ELR (cell line): ENCODE results near the gene SPTLC3.
A peak's percentile ranks its signal among the peaks of the same experiment; 100 is the strongest.

ENCODE experiments used
- DNase-seq: peaks from one replicate; pipeline ENCODE4 v3.0.0-alpha.2; 2015; ENCODE audit warnings: low read depth

SPTLC3 gene

DNA sequence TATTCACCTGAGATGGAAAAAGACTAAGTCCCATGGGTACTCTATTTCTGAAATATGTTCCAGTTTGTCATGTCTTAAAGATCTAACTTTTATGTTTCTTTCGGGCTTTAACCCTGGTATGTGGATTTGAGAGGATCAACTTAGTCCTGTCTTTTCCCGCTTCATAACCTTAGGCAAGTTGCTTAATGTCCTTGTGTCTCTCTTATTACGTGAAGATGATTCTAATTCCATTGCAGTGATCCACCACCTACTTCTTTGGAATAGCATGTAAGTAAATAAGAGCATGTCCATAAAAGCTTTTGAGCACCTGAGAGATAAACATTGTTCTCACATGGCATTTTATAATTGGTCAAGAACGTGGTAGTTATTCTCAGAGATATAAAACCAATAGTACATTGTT lies 23.0 kb downstream of the SPTLC3 start:
- no peak for DNase-seq

DNA sequence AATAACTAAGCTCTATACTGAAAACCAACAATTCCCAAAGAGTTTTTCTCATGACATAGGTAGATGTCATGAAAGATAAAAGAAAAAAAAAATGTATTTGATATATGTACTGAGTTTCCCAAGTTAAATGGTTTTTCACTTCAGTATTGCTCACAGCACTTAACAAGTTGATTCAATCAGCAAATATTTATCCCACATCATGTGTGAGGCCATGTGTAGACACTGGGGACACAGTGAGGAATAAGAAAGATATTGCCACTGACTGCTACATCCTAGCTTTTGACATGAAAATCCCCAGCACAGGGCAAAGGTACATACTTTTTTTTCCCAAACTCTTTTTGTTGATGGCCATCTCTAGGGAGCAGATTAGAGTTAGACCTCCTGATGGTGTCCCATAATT lies 25.3 kb downstream of the SPTLC3 start:
- DNase-seq = no peak

DNA sequence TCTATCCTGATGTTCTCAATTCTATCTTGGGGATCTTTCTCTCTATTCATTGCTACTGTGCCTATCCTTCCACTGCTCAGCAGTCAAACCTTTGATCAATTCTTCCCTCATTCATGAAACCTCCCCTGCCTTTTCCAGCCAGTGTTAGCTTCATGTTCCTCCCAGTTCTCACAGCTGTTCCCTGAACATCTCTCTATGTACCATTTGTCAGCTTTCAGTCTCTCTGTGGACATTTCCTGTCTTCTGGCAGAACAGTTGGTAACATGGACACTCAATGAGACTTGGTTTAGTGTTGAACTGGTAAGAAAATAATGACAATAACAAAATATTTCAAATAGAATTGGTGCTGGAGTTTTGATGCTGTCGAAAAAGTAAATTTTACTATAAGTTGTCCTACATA lies 26.2 kb downstream of the SPTLC3 start:
- no peak for DNase-seq

DNA sequence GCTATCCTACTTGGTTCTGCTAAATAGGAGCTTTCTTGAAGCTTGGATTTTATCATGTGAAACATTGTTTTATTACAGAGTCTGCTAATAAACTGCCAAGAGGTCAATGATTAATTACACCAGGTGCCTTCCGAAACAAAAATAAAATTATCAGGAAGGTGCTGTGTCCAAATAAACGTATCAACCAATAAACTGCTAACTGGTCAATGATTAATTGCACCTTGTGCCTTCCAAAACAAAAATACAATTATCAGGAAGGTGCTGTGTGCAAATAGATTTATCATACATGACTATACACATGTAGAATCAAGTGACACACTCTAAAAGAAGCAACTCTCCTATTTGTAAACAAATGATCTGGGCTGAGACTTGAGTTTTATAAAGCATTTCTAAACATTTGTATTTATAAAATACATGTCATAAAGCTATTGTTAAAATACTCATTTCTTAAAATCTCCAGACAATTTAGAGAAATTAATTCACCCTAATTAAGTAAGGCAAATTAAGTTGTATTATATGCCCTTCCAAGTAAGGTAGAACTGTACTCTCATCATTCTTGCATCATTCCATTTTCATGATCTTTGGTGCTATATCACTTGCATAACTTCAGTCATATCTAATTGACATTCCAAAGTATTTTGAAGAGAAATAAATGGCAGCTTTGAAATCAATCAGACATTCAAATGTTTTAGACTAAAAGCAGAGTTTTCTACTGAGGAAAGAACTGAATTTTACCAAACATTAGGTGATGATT lies 26.8 kb downstream of the SPTLC3 start:
- no peak for DNase-seq

DNA sequence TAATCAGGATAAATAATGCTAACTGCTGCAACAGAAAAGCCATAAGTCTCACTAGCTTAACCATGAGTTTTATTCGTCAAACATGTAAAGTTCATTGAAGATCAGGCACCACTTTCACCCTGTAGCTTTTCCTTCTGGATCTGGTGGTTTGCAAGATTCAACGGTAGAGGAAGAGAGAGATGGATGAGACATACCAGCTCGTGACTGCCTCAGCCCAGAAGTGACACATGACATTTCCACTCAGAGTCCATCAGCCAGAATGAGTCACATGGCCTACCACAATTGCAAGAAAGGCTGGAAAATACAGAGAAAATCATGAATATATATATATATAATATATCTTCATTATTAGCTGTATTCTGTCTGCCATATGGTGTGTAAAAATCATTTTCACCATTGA lies 29.0 kb downstream of the SPTLC3 start:
- DNase-seq = peak; percentile 76

DNA sequence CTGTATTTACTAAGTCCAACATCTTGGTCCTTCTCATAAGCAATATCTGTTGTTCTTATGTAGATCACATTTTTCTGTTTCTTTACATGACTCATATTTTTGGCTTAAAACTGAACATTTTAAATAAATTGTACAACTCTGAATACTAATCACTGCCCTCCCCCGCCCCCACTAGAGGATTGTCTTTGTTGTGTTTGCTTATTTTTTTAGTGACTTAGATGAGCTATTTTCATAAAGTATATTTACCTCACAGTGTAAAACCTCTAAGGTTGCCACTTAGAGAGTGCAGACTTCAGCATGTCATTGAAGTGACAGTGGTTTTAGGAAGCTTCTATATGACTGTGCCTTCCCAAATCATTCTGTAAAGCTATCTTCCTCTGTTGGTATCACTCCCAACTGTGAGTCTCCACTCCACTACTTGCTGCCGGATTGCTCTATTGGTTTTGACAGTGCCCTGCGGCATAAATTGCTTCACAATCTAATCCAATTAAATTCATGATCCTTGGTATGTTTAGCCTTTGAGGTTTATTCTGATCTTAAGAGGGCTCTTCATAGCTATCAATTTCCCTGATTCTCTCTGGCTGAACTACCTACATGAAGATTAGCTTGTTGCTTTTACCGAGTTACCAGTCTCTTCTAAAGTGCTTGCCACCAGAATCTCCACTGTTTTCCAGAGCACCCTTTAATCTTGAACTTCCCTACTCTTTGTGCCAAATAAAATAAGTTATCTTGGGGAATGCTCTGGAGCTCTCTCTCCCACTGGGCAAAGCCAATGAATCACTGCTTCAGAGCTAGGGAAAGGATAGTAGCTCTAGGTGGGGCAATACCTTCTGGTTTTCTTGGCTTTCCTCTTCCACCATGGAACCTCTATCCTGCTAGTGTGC lies 33.0 kb downstream of the SPTLC3 start:
- peak; percentile 19 for DNase-seq

DNA sequence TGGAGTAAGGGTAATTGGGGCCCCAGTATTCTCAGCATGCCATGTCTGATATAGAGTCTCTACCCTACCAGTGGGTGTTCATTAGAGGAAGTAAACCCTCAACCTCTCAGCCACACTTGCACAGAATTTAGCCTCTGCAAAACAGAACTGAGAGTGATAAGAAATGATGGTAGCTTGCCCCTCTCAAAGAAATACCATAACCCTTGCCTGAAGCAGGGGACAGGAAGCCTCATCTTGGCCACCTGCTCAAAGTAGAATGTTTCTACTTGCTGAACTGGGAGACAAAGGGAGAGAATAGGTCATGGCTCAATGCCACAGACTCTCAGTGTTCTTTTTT lies 33.7 kb downstream of the SPTLC3 start:
- DNase-seq = no peak

DNA sequence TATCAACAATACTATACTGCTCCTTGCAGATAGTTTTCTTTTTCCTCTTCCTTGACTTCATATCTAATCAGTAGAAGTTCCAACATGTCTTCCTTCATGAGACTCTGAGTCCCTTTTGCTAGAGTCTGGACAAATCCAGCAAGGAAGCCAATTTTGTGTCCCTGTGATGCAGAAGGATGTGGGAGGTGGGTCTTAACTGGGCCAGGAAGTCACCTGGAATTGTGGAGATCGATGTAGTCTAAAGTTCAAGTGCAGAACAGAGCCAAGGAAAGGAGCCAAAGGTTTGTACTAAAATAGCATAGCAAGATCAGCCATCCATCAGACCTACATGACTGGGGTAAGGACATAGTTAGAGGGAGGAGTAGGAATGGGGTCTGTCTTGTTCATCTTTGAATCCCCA lies 37.6 kb downstream of the SPTLC3 start:
- no peak for DNase-seq

DNA sequence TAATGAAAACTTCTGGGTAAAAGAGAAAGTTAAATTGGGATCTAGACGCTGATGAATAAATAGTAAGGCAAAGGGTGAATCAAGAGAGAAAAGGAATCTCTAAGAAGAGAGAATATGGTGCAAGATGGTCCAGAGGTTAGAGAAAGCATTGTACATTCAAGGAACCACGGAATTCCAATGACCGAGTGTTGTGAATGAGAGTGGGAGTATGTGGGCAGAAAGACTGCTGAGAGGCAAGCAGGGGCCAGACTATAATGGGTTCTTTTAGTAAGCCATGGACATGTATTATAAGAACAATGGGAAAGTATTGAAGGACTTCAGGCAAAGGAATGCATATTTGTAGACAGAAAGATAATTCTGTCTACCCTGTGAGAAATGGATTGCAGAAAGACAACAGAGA lies 45.2 kb downstream of the SPTLC3 start:
- DNase-seq = no peak

DNA sequence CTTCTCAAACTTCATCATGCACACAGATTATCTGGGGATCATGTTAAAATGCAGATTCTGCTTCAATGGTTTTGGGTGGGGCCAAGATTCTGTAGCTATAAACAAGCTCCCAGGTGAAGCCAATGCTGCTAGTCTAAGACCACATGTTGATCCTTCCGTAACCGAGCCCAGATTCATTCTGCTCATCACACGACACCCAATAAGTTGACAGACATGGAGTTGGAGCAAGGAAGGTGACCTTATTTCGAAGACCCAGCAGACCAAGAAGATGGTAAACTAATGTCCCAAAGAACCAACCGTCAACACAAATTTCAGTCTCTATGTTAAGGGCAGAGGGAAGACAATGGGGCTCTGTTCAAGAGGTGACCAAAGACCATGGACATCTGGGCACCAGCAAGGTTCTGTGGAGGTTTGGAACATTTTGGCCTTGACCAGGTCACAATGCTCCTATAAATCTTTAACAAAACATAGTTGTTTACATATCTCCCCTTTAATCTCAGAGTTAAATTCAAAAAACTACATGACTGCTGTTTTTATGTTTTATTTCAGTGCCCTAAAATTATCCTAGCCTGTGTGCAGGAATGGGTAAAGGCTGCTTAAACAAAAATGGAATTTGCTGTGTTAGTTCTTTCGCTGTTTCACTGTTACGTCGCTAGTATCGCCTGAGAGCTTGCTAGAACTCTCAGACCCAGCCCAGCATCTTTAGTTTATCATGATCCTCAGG lies 50.1 kb downstream of the SPTLC3 start:
- DNase-seq = no peak

DNA sequence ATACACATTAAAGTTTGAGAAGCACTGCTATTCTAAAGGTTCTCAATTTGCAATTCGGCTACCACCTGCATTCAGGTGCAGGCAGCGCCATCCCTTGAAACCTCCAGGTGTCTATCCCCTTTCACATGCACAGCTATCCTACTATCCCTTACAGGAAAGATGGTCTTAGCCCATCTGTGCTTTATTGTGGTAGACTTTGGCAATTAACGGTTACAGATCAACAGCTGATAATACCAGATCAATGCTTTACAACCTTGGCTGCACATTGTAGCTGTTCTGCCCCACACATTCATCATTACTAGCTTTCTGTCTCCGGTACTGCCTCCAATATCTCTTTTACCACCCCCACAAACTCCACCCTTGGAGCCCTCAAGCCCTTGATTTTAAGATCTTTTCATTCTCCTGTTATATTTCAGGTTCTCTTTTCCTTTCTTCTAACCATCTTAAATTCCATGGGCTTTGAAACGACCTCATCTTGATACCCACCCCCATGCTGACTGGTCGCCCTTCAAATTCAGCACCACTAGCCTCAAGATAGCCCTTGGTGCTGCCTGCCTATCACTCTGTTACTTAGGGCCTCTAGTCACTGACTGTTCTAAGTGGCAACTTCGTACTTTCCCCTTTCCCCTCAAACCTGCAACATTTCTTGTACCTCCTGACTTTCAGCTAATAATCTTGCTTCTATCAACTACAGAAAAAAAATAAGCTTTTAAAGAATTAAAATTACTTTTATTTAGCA lies 50.8 kb downstream of the SPTLC3 start:
- DNase-seq = no peak

DNA sequence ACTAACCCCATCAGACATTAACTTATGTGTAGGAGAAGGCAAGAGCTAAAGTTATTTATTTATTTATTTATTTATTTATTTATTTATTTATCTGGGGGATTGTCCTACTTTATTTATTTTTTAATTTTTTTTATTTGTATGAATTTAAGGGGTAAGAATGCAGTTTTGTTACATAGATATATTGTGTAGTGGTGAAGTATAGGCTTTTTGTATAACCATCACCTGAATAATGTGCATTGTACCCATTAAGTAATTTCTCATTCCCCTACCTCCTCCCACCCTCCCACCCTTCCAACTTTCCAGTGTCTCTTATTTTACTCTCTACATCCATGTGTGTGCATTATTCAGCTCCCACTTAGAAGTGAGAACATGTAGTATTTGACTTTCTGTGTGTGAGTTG lies 51.6 kb downstream of the SPTLC3 start:
- DNase-seq = no peak

DNA sequence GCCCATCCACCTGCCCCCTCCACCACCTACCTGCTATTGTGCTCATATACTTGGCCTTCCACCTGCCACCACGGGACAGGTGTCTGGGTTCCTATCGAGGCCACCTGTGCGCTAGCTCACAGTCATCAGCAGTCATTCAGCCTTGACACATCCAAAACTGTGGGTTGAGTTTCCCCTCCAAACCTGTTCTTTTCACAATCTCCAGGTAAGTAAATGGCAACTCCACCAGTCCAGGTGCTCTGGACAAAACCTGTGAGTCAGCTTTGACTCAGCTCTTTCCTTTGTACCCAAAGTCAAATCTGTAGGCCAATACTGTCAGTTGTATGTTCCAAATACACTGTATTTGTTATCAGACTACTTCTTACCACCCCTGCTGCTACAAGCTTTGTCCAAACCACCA lies 52.6 kb downstream of the SPTLC3 start:
- DNase-seq = no peak

DNA sequence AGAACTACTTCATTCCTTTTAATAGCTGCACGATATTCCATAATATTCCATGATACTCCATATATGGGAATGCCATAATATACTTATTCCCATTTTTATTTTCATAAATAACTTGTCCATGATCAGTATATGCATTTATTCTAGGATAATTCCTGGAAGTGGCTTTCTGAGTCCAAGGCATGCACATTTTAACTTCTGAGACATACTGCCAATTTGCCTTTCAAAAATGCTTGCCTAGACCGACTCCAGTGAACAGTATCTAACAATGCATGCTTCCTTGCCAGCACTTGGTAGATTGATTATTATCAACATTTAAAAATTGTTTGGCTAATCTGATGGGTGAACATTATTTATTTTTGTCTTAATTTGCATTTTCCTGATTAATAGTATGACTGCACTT lies 54.0 kb downstream of the SPTLC3 start:
- DNase-seq = no peak

DNA sequence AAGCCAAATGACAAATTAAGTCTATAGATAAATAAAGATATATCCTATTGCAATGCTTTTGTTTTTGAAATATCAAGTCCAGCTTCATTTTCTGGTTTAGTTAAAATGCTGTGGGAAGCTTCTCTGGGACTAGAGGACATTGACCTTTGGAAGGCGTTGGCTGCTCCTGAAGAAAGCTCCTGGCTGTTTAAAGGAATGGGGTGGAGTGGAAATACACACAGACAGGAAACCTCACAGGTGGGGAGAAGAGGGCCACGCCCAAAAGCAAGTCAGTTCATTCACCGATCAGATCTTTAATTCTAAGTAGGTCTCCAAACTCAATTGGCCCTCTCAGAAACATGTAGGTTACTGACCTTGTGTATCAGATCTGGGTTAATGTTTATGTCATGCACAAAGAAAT lies 59.6 kb downstream of the SPTLC3 start:
- no peak for DNase-seq

DNA sequence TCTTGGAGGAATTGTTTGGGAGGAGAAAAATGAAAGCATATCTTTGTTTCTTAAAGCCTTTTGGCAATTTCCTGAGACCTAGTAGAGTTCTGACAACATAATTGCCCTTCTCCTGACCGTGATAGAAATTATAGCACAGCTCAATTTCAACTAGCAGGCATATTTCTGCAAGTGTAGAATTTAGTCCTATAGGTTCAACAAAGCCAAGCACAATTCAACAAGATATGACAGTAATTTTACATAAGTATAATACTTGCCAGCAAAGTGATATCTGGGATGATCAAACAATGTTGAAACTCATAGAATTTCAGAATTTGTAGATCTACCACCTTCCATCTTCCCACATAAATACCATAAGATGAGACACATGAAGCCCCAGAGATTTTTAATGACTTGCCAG lies 73.1 kb downstream of the SPTLC3 start:
- no peak for DNase-seq

DNA sequence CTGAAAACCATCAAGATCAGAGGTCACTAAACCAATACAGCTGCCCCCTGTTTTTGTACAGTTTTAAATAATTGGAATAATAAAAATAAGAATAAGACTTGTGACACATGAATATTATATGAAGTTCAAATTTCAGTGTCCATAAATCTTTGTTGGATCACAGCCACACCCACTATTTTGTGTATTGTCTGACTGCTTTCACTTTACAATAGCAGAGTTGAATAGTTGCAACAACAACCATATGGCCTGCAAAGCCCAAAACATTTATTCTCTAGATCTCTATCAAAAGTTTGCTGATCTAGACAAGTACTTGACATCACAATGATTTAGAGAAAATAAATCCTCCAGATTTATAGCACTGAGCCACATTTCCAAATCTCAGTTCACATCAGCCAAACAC lies 73.6 kb downstream of the SPTLC3 start:
- no peak for DNase-seq

DNA sequence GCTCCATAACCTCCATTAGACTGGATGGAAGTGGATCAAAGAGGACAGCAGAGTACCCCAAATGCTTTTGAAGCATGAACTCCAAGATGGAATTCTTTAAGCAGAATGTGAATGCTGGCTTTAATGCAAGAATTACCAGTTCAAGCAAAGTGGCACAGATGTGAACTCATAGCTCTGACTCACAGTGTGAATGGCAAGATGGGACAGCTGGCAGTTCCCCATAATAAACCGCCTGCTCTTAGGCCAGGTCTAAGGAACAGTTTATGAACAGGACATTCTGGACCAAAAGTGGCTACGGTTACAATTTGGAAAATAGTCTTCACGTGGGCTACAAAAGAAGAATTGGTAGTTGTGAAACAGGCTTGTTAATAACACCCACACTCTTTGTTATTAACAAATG lies 76.5 kb downstream of the SPTLC3 start:
- DNase-seq = no peak

DNA sequence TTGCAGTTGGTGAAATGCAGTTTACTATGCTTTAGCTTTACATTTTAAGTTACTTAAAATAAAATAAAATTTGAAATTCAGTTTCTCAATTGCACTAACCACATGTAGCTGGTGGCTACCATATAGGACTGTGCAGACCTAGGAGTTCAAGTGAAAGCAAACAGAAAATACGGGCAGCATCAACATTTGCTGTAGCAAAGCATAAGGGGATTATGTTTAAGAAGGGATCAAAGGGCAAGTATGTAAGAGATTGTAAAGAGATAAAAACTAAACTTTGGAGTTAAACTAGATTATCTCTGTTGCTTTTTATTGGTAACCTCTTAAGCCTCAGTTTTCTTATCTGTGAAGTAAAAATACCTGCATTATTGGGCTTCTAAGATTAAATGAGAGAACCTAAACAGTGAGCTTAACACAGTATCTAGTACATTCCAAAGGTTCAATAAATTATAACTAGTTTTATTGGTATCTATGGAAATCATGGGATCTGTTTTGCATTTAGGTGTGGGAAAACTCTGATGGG lies 81.2 kb downstream of the SPTLC3 start:
- DNase-seq = no peak

DNA sequence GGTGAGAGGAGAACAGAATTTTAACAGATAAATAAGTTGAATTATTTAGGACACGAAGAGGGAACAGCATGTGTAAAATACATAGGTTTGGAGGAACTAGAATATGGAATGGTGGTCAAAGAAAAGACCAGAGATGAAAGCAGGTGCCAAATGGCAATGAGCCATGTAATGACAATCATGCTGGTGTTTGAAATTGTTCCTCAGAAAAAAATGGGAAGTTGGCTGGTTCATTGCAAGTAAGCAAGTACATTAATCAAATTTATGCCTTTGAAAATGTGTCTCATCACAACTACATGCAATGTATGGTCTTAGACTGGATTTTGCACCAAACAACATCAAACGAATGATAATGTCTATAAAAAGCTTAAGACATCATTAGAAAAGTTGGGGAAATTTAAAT lies 83.3 kb downstream of the SPTLC3 start:
- no peak for DNase-seq

DNA sequence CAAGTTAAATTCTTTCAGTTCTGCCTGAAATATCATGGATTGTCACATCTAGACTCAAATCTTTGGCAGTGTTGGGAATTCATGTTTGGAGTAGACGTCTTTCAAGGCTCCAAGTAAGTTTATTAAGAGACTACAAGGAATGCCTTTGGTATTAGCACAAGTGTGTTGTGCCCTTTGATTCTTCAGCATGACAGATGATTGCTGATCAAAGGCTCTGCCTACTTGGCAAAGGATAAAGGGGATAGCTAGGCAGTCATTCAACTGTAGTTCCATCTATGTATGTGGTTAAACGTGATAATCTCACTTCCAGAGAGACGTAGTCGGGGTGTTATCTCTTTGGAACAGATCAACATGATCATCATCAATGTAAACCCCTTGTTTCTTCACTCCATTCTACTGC lies 86.2 kb downstream of the SPTLC3 start:
- no peak for DNase-seq

DNA sequence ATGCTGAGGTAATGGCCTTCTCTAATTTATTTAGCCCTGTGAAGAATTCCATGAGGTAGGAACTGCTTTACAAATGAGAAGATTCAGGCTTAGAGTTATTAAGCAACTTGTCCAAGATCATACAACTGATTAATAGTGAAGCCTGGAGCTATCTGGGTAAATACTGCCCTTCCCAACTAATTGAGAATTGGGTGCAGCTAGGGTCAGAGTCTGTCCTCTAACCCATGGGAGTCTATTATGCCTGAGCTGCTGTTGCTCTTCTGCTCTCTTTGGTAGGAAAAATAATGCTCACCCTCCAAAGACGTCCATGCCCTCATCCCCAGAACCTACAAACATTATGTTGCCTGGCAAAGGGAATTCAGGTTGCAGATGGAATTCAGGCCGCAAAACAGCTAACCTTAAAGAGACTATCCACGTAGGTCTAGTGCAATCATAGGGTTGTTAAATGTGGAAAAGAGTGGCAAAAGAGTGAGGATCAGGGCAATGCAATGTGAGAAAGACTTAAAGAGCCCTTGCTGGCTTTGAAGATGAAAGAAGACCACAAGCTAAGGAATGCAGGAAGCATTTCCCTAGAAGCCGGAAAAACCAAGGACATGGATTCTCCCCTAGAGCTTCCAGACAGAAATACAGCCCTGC lies 90.1 kb downstream of the SPTLC3 start:
- no peak for DNase-seq
